SK-N-SH (cell line): Measurements from ENCODE around the gene MEF2B.

ENCODE experiments used
- CHD2 ChIP-seq: fragments of 150-350 bp; IDR thresholded peaks from 2 replicates; pipeline ENCODE4 v1.6.1; 2018; ENCODE audit warnings: low read length; ENCODE audit not compliant: partially characterized antibody
- CTCF ChIP-seq: fragments of 200-600 bp; sonication (generic); IDR thresholded peaks from 2 replicates; pipeline ENCODE4 v1.6.1; 2017; ENCODE audit warnings: antibody characterized with exemption, mild to moderate bottlenecking, moderate library complexity
- EP300 ChIP-seq, 2 experiments: IDR thresholded peaks; 2 replicates each; pipeline versions ENCODE4 v1.4.0 to v1.6.1; 2012; ENCODE audit warnings: borderline replicate concordance in 1 of 2, low read depth in 1 of 2, low read length in 1 of 2
- GABPA ChIP-seq: IDR thresholded peaks from 2 replicates; pipeline ENCODE4 v1.4.0; 2012; ENCODE audit warnings: low read depth, mild to moderate bottlenecking
- IRF3 ChIP-seq: fragments of 150-350 bp; IDR thresholded peaks from 2 replicates; pipeline ENCODE4 v1.6.1; 2016; ENCODE audit warnings: mild to moderate bottlenecking, low read depth, low read length
- NRF1 ChIP-seq: IDR thresholded peaks from 2 replicates; pipeline ENCODE4 v1.6.1; 2012; ENCODE audit warnings: low read depth, mild to moderate bottlenecking, low read length
- POLR2AphosphoS5 ChIP-seq: IDR thresholded peaks from 2 replicates; pipeline ENCODE4 v1.6.1; 2012; ENCODE audit warnings: low read depth, low read length
- RAD21 ChIP-seq: IDR thresholded peaks from 2 replicates; pipeline ENCODE4 v1.6.1; 2012; ENCODE audit warnings: mild to moderate bottlenecking, low read length
- RFX5 ChIP-seq: IDR thresholded peaks from 2 replicates; pipeline ENCODE4 v1.6.1; 2012; ENCODE audit warnings: mild to moderate bottlenecking, improper control_type of control experiment, low read length
- TEAD4 ChIP-seq: IDR thresholded peaks from 2 replicates; pipeline ENCODE4 v1.4.0; 2012; ENCODE audit warnings: mild to moderate bottlenecking, borderline replicate concordance; ENCODE audit not compliant: insufficient read depth
- YY1 ChIP-seq: IDR thresholded peaks from 2 replicates; pipeline ENCODE4 v1.4.0; 2012; ENCODE audit warnings: low read depth, mild to moderate bottlenecking
- ZBTB33 ChIP-seq: IDR thresholded peaks from 2 replicates; pipeline ENCODE4 v1.4.0; 2012; ENCODE audit warnings: low read depth, borderline replicate concordance

GRCh38 chr19:19218911-19219310 is 48.8 kb upstream of the MEF2B start:
- no peak for TF ChIP-seq CTCF
- TF ChIP-seq EP300 (IDR thresholded peaks at IDR 0.05; ENCODE audit: borderline replicate concordance in 1 of 2, low read depth in 1 of 2, low read length in 1 of 2): no peak
- TF ChIP-seq YY1: no peak
- TF ChIP-seq CHD2: no peak
- no peak for TF ChIP-seq GABPA
- no peak for TF ChIP-seq POLR2AphosphoS5
- no peak for TF ChIP-seq RAD21
- TF ChIP-seq NRF1: no peak
- no peak for TF ChIP-seq RFX5
- TF ChIP-seq ZBTB33: no peak
- TF ChIP-seq TEAD4: no peak
- no peak for TF ChIP-seq IRF3
